Karpas-422 (cell line): ENCODE data around the gene ITIH3. TPM values are rescaled to one million over a fixed set of nuclear protein-coding genes. Genes with fewer than 3 reads are reported as not detected.
A peak's percentile ranks its signal among the peaks of the same experiment; 100 is the strongest.

Experiments
- DNase-seq: peaks from one replicate; pipeline ENCODE4 v3.0.0-alpha.2; 2015
- H2AFZ ChIP-seq: fragments of 200-600 bp; sonication (generic); 2 replicates; pipeline ENCODE4 v1.6.1; 2014; ENCODE audit warnings: antibody characterized with exemption, low read length, mixed read lengths
- H3K27ac ChIP-seq: fragments of 200-600 bp; sonication (generic); 2 replicates; pipeline ENCODE4 v1.5.1; 2014; ENCODE audit warnings: mild to moderate bottlenecking, low read length, moderate library complexity
- H3K27me3 ChIP-seq: fragments of 200-600 bp; sonication (generic); 2 replicates; pipeline ENCODE4 v1.6.1; 2014; ENCODE audit warnings: low read length, mixed read lengths
- H3K36me3 ChIP-seq: fragments of 200-600 bp; sonication (generic); 2 replicates; pipeline ENCODE4 v1.6.1; 2014; ENCODE audit warnings: low read length, mixed read lengths; ENCODE audit not compliant: insufficient read depth
- H3K4me1 ChIP-seq: fragments of 200-600 bp; sonication (generic); 2 replicates; pipeline ENCODE4 v1.6.1; 2014; ENCODE audit warnings: mild to moderate bottlenecking, low read length, mixed read lengths
- H3K4me2 ChIP-seq: fragments of 200-600 bp; sonication (generic); 2 replicates; pipeline ENCODE4 v1.6.1; 2014; ENCODE audit warnings: low read length, low read depth, mild to moderate bottlenecking; ENCODE audit not compliant: poor library complexity, severe bottlenecking
- H3K4me3 ChIP-seq: fragments of 200-600 bp; sonication (generic); 2 replicates; pipeline ENCODE4 v1.5.1; 2014; ENCODE audit warnings: mild to moderate bottlenecking, antibody characterized with exemption, low read length, mixed read lengths
- H3K79me2 ChIP-seq: fragments of 200-600 bp; sonication (generic); 2 replicates; pipeline ENCODE4 v1.6.1; 2014; ENCODE audit warnings: mild to moderate bottlenecking, low read length, mixed read lengths
- H3K9ac ChIP-seq: fragments of 200-600 bp; sonication (generic); 2 replicates; pipeline ENCODE4 v1.6.0; 2014; ENCODE audit warnings: low read length
- H3K9me2 ChIP-seq: fragments of 200-600 bp; sonication (generic), shearing (Covaris generic); replicated peaks from 2 replicates; pipeline ENCODE4 v1.6.0; 2014; ENCODE audit warnings: mild to moderate bottlenecking, low read length, moderate library complexity; ENCODE audit not compliant: insufficient read depth
- H3K9me3 ChIP-seq: fragments of 300-700, 200-600 bp; sonication (generic); 2 replicates; pipeline ENCODE4 v1.6.1; 2014; ENCODE audit warnings: low read length, mixed read lengths
- H4K20me1 ChIP-seq: fragments of 200-600 bp; sonication (generic); 2 replicates; pipeline ENCODE4 v1.6.1; 2014; ENCODE audit warnings: mild to moderate bottlenecking, antibody characterized with exemption, low read length, low read depth; ENCODE audit not compliant: insufficient read depth
- total RNA-seq: library from RNA; depleted of rRNA; stranded (reverse); fragments of >200 nt; shearing (Covaris generic); gene quantifications from 2 replicates; pipeline ENCODE4 v1.2.3, GENCODE V29; 2014; ENCODE audit warnings: low replicate concordance

The ITIH3 gene
- total RNA-seq, 1 experiment from 2014 or later: not detected

DNA sequence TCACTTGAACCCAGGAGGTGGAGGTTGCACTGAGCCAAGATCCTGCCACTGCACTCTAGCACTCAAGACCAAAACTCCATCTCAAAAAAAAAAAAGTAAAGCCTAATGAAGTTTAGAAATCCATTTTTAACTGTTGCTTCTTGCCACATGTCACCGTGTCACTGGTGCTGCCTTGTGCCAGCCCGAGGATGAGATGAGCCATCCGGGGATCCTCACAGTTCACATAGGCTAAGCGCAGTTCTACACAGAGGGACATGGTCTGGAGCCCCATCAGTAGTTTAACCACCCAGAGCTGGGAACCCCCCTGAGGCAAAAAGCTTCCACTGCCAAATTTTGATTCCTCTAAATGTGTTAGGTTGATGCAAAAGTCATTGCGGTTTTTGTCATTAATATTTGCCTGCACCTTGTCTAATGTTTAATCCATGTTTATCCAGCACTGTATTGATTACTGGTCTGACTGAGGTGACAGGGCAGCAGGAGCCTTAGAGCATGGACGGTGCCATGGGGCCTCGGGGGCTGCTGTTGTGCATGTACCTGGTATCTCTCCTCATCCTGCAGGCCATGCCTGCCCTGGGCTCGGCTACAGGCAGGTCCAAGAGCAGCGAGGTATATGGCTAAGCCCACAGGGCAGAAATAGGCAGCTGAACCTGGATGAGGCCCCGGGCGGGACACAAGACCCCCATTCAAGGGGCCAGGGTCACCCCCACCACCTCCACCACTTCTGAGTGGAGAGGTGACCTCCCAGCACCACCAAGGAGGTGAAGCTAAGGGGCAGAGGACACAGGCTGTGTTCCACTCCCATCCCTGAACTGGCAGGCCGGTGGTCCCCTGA lies 17.3 kb upstream of the ITIH3 start, which contains the start of gene ITIH1:
TSS of gene ITIH1 (plus strand) at position 473 of the 832 bp plus-strand sequence. CDS start at position 490, 17 bp downstream.
- Histone ChIP-seq H3K27me3 (no peaks in the 10 kb centered on the region), H2AFZ (no peak within 1 kb of the TSS), H4K20me1 (no peaks in the 10 kb centered on the region), H3K36me3 (no peaks in the 10 kb centered on the region), H3K9ac (no peak within 1 kb of the TSS), H3K4me2 (no peak within 1 kb of the TSS), H3K9me2 (no peaks in the 10 kb centered on the region), H3K4me3 (no peak within 1 kb of the TSS), H3K27ac (no peak within 1 kb of the TSS), H3K4me1 (peaks cover 8% of the 10 kb centered on the region), H3K9me3 (no peaks in the 10 kb centered on the region), H3K79me2 (no peaks in the 10 kb centered on the region)
- DNase-seq: no peak

DNA sequence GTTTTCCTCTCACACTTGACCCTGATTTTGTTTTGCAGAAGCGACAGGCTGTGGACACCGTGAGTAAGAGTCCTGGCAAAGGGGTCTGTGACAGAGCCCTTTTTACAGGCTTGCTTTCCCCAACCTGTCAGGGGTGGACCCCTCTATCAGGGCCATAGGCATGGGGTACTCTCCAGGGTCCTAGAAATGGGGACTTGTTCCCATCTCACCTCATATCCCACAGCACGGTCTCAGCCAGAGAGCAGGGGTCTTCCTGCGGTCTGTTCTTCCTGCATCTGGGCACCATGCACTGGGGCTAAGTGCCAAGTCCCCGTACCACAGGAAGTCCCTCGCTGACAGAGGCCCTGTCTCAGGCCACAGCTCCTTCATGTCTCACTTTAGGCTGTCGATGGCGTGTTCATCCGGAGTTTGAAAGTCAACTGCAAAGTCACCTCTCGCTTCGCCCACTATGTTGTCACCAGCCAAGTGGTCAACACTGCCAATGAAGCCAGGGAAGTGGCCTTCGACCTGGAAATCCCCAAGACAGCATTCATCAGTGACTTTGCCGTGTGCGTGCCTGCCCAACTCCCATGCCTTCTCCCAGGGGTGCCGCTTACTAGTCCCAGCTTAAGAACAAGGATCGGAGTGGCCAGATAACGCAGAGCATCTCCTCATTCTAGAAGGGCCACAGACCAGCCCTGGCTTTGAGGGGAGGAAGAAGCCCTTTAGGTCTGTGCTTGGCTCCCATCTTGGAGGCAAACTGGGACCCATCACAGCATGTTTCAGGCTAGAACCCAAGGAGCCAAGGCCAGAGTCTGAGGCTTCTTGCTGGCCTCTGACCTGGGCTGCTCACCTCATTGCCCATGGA lies 16.4 kb upstream of the ITIH3 start:
- no peak for DNase-seq
- Histone ChIP-seq H3K4me2 (no peak overlapping the region), H3K9me3 (no peaks in the 10 kb centered on the region), H3K79me2 (no peaks in the 10 kb centered on the region), H3K27me3 (no peaks in the 10 kb centered on the region), H4K20me1 (no peaks in the 10 kb centered on the region), H3K4me3 (no peak overlapping the region), H3K27ac (no peak overlapping the region), H3K9me2 (no peaks in the 10 kb centered on the region), H2AFZ (no peak overlapping the region), H3K4me1 (peaks cover 8% of the 10 kb centered on the region), H3K9ac (no peak overlapping the region), H3K36me3 (no peaks in the 10 kb centered on the region)

GRCh38 chr3:52779011-52779836 lies 15.4 kb upstream of the ITIH3 start:
- Histone ChIP-seq H3K36me3 (no peaks in the 10 kb centered on the region), H3K9me2 (no peaks in the 10 kb centered on the region), H3K79me2 (no peaks in the 10 kb centered on the region), H3K4me2 (no peak overlapping the region), H3K27me3 (no peaks in the 10 kb centered on the region), H3K4me1 (peaks cover 8% of the 10 kb centered on the region), H3K9me3 (no peaks in the 10 kb centered on the region), H3K9ac (0 out of 2 replicates have a peak overlapping the region, but pooled peaks have one; percentile 26), H3K4me3 (no peak overlapping the region), H2AFZ (peak overlapping the region; percentile 57; the same call in 1 of the 2 replicates), H4K20me1 (no peaks in the 10 kb centered on the region), H3K27ac (no peak overlapping the region)
- DNase-seq: no peak

DNA sequence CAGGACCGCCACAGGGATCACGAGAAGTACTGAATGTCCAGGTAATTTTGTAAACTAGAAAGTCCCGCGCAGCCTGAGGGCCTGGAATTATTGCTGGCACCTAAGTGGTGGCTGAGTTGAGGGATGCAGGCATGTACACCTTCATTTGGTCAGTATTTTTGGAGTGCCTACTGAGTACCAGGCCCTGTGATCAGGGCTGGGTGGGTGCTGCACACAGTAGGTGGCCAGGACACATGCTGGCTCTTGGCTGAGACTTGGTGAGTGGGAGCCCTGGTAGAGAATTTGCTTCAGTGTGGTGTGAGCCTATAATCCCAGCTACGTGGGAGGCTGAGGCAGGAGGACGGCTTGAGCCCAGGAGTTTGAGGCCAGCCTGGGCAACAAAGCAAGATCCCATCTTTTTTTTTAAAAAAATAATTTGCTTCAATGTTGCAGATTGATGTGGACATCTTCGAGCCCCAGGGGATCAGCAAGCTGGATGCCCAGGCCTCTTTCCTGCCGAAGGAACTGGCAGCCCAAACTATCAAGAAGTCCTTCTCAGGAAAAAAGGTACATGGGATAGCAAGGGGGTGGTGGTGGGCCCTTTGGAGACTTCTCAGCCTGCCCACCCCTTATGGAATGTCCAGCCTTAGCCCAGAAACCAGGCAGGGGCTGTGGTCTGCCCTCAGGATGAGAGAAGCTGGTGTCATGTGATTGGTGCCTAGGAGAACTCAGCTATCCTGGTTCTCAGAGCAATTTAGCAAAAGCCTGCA lies 14.6 kb upstream of the ITIH3 start:
- Histone ChIP-seq H3K27ac (no peak overlapping the region), H3K9me2 (no peaks in the 10 kb centered on the region), H3K4me3 (no peak overlapping the region), H3K36me3 (no peaks in the 10 kb centered on the region), H3K4me1 (peaks cover 8% of the 10 kb centered on the region), H4K20me1 (no peaks in the 10 kb centered on the region), H3K27me3 (no peaks in the 10 kb centered on the region), H3K79me2 (no peaks in the 10 kb centered on the region), H2AFZ (peak overlapping the region; percentile 57; the same call in 1 of the 2 replicates), H3K9ac (0 out of 2 replicates have a peak overlapping the region, but pooled peaks have one; percentile 26), H3K9me3 (no peaks in the 10 kb centered on the region), H3K4me2 (no peak overlapping the region)
- no peak for DNase-seq

DNA sequence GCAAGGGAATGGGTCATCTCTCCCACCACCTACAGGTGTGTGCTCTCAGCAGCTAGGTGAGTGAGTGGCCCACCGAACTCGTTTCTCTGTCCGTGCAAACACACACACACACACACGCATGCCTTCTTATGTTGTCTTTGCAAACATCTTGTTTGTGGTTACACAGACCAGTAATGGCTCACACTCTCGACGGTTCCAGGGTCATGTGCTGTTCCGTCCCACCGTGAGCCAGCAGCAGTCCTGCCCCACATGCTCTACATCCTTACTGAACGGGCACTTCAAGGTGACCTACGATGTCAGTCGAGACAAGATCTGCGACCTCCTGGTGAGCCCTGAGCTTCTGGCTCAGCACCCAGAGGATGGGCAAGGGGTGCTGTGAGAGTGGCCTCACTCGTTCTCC lies 12.9 kb upstream of the ITIH3 start:
- peaks cover 8% of the 10 kb centered on the region for H3K4me1 ChIP-seq
- no peaks in the 10 kb centered on the region for H3K9me2 ChIP-seq
- H2AFZ ChIP-seq: no peak overlapping the region
- H3K79me2 ChIP-seq: no peaks in the 10 kb centered on the region
- H3K27ac ChIP-seq: no peak overlapping the region
- H3K36me3 ChIP-seq: no peaks in the 10 kb centered on the region
- no peaks in the 10 kb centered on the region for H3K27me3 ChIP-seq
- no peak overlapping the region for H3K9ac ChIP-seq
- no peaks in the 10 kb centered on the region for H4K20me1 ChIP-seq
- H3K4me2 ChIP-seq: no peak overlapping the region
- DNase-seq: no peak
- H3K9me3 ChIP-seq: no peaks in the 10 kb centered on the region
- H3K4me3 ChIP-seq: no peak overlapping the region

GRCh38 chr3:52782412-52783210 lies 12.0 kb upstream of the ITIH3 start:
- no peak overlapping the region for H3K4me2 ChIP-seq
- H2AFZ ChIP-seq: no peak overlapping the region
- no peaks in the 10 kb centered on the region for H3K9me2 ChIP-seq
- DNase-seq: no peak
- H3K9ac ChIP-seq: no peak overlapping the region
- no peaks in the 10 kb centered on the region for H3K36me3 ChIP-seq
- H3K27ac ChIP-seq: no peak overlapping the region
- H3K27me3 ChIP-seq: no peaks in the 10 kb centered on the region
- no peaks in the 10 kb centered on the region for H3K79me2 ChIP-seq
- H3K9me3 ChIP-seq: no peaks in the 10 kb centered on the region
- H3K4me1 ChIP-seq: peaks cover 8% of the 10 kb centered on the region
- no peak overlapping the region for H3K4me3 ChIP-seq
- no peaks in the 10 kb centered on the region for H4K20me1 ChIP-seq

DNA sequence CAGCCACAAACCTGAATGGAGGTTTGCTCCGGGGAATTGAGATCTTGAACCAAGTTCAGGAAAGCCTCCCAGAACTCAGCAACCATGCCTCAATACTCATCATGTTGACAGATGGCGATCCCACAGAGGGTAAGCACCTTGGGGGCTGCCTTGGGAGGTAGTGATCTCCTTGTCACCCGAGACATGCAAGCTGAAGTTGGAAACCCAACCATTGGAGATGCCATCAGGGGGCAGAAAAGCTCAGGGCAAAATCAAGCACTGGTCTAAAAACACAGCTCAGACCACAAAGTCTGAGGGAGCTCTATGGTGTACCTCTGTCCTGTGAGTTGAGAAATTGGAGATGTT lies 11.4 kb upstream of the ITIH3 start:
- Histone ChIP-seq H3K4me2 (no peak overlapping the region), H3K4me3 (no peak overlapping the region), H3K9me3 (no peaks in the 10 kb centered on the region), H3K79me2 (no peaks in the 10 kb centered on the region), H3K9ac (no peak overlapping the region), H3K4me1 (peaks cover 8% of the 10 kb centered on the region), H3K27me3 (no peaks in the 10 kb centered on the region), H3K27ac (no peak overlapping the region), H4K20me1 (no peaks in the 10 kb centered on the region), H3K9me2 (no peaks in the 10 kb centered on the region), H3K36me3 (no peaks in the 10 kb centered on the region), H2AFZ (no peak overlapping the region)
- DNase-seq: no peak
